ENCODE results near the gene IL17RC. TPM values are rescaled to one million over a fixed set of nuclear protein-coding genes. Genes with fewer than 3 reads are reported as not detected.

Gene IL17RC
- total and polyA plus RNA-seq, 4 donors: 20.5 to 39.8 (median 33.6) TPM

DNA sequence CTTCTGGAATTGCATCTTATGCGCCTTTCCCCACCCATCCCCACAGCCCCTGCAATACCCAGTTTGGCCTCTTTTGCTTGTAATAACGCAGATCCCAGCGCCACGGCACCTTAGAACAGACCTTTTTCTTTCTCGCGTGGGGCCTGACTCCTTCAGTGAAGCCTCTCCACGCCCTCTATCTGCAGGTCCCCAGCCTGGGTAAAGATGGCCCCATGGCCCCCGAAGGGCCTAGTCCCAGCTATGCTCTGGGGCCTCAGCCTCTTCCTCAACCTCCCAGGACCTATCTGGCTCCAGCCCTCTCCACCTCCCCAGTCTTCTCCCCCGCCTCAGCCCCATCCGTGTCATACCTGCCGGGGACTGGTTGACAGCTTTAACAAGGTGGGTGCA is 17.3 kb downstream of the IL17RC start:
- TF ChIP-seq, protein P1, sequence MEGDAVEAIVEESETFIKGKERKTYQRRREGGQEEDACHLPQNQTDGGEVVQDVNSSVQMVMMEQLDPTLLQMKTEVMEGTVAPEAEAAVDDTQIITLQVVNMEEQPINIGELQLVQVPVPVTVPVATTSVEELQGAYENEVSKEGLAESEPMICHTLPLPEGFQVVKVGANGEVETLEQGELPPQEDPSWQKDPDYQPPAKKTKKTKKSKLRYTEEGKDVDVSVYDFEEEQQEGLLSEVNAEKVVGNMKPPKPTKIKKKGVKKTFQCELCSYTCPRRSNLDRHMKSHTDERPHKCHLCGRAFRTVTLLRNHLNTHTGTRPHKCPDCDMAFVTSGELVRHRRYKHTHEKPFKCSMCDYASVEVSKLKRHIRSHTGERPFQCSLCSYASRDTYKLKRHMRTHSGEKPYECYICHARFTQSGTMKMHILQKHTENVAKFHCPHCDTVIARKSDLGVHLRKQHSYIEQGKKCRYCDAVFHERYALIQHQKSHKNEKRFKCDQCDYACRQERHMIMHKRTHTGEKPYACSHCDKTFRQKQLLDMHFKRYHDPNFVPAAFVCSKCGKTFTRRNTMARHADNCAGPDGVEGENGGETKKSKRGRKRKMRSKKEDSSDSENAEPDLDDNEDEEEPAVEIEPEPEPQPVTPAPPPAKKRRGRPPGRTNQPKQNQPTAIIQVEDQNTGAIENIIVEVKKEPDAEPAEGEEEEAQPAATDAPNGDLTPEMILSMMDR (IDR thresholded peaks at IDR 0.05; ENCODE audit: control extremely low read depth, extremely low read depth): no peak
- WGBS, 2 donors: 17 to 18% methylated on average over 11 of the region's 11 CpGs

DNA sequence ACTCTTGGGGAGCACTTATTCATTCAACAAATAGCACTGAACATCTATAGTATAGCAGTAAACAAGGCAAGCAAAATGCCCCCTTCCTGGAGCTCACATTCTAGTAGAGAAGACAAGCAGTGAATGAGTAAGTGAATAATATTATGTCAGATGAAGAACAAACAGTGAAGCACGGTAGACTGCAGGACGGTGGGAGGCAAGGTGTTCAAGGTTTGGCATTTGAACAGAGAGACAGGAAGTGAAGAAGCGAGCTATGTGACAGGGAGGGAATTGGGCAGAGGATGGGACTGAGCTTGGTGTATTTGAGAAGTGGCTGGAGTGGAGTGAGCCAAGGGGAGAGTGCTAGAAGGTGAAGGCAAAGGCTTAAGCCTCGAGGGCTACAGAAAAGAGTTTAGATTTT is 18.1 kb downstream of the IL17RC start:
- Histone ChIP-seq H3K9me3 (ENCODE audit: control insufficient read depth in 4 of 4, insufficient read depth in 3 of 4, low read length in 3 of 4) (no peaks in the 10 kb centered on the region), H3K27me3 (ENCODE audit: control insufficient read depth in 3 of 3, insufficient read depth in 3 of 3, low read length in 2 of 3) (no peaks in the 10 kb centered on the region), H3K9ac (ENCODE audit: insufficient read depth in 1 of 2, low read length in 2 of 2) (peak overlapping the region in 1 of 2 donors; percentile 88), H3K27ac (ENCODE audit: low read depth in 1 of 2, low read length in 1 of 2) (no peak overlapping the region), H3K36me3 (ENCODE audit: control insufficient read depth in 4 of 4, insufficient read depth in 4 of 4, low read length in 4 of 4) (peaks cover 0 to 24% (median 11%) of the 10 kb centered on the region in 4 donors), H3K4me1 (ENCODE audit: control insufficient read depth in 5 of 5, insufficient read depth in 5 of 5, low read length in 5 of 5) (peaks cover 0 to 17% (median 2%) of the 10 kb centered on the region in 5 donors), H3K4me3 (no peak overlapping the region)
- WGBS, 2 donors: 52 to 63% methylated on average over 4 of the region's 4 CpGs
- ATAC-seq (ENCODE audit: insufficient read depth, low FRiP score) (no peak), DNase-seq (no peak)
- TF ChIP-seq, protein P1 (IDR thresholded peaks at IDR 0.05; ENCODE audit: control extremely low read depth, extremely low read depth): no peak

More for the DNA sequence above, 17.3 kb downstream of the IL17RC start:
- no peak for ATAC-seq (ENCODE audit: insufficient read depth, low FRiP score)
- no peaks in the 10 kb centered on the region for H3K27me3 ChIP-seq (ENCODE audit: control insufficient read depth in 3 of 3, insufficient read depth in 3 of 3, low read length in 2 of 3)
- H3K9ac ChIP-seq (ENCODE audit: insufficient read depth in 1 of 2, low read length in 2 of 2): peak overlapping the region; percentile 50 to 88
- H3K36me3 ChIP-seq (ENCODE audit: control insufficient read depth in 4 of 4, insufficient read depth in 4 of 4, low read length in 4 of 4): peaks cover 4 to 29% (median 15%) of the 10 kb centered on the region in 4 donors
- H3K9me3 ChIP-seq (ENCODE audit: control insufficient read depth in 4 of 4, insufficient read depth in 3 of 4, low read length in 3 of 4): no peaks in the 10 kb centered on the region
- peak overlapping the region; percentile 86 to 93 for H3K27ac ChIP-seq (ENCODE audit: low read depth in 1 of 2, low read length in 1 of 2)
- peak in 1 of 3 donors; percentile 66 for DNase-seq
- H3K4me3 ChIP-seq: peak overlapping the region; percentile 60
- peaks cover 0 to 17% (median 2%) of the 10 kb centered on the region in 5 donors for H3K4me1 ChIP-seq (ENCODE audit: control insufficient read depth in 5 of 5, insufficient read depth in 5 of 5, low read length in 5 of 5)

GRCh38 chr3:9935966-9936510 is 19.1 kb downstream of the IL17RC start:
- Histone ChIP-seq H3K27me3 (ENCODE audit: control insufficient read depth in 3 of 3, insufficient read depth in 3 of 3, low read length in 2 of 3) (no peaks in the 10 kb centered on the region), H3K4me1 (ENCODE audit: control insufficient read depth in 5 of 5, insufficient read depth in 5 of 5, low read length in 5 of 5) (peaks cover 0 to 17% (median 2%) of the 10 kb centered on the region in 5 donors), H3K27ac (ENCODE audit: low read depth in 1 of 2, low read length in 1 of 2) (no peak overlapping the region), H3K9ac (ENCODE audit: insufficient read depth in 1 of 2, low read length in 2 of 2) (no peak overlapping the region), H3K36me3 (ENCODE audit: control insufficient read depth in 4 of 4, insufficient read depth in 4 of 4, low read length in 4 of 4) (peaks cover 0 to 24% (median 7%) of the 10 kb centered on the region in 4 donors), H3K4me3 (no peak overlapping the region), H3K9me3 (ENCODE audit: control insufficient read depth in 4 of 4, insufficient read depth in 3 of 4, low read length in 3 of 4) (no peaks in the 10 kb centered on the region)
- DNase-seq: no peak
- no peak for ATAC-seq (ENCODE audit: insufficient read depth, low FRiP score)
- TF ChIP-seq, protein P1 (IDR thresholded peaks at IDR 0.05; ENCODE audit: control extremely low read depth, extremely low read depth): no peak
- 59 to 86% methylated on average over 5 of the region's 5 CpGs for WGBS, 2 donors

All from lung (tissue), 12 donors.